ENCODE data around the gene PLCD4. TPM values are rescaled to one million over a fixed set of nuclear protein-coding genes. Genes with fewer than 3 reads are reported as not detected.

PLCD4 gene
- total RNA-seq, 1 experiment from 2014 or later = 0.42 TPM

DNA sequence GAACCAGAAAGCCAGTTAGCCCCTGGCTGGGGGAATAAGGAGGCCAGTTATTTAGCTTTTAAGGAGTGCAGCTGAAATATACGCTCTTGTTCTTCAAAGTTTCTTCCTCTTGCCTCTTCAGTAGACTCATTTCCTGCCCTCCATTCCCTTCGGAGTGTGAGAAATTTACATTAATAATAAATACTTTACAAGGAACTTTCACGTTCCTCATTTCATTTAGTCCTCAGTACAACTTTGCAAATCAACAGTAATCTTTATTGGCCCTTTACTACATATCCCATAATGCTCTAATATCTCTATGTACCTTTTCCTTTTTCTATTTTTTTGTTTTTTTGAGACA lies 15.6 kb downstream of the PLCD4 start:
- H4K5ac ChIP-seq (ENCODE audit: insufficient read length, low read depth, low read length) = no peak overlapping the region
- H3K27me3 ChIP-seq (ENCODE audit: insufficient read depth, low read length) = no peaks in the 10 kb centered on the region
- no peaks in the 10 kb centered on the region for H3K79me1 ChIP-seq (ENCODE audit: insufficient read depth, low read depth, low read length, poor library complexity, severe bottlenecking)
- H3K9ac ChIP-seq (ENCODE audit: extremely low read depth, insufficient read length, low read length) = no peak overlapping the region
- H3K9me3 ChIP-seq (ENCODE audit: control insufficient read depth, low read depth, low read length) = no peaks in the 10 kb centered on the region
- H2BK120ac ChIP-seq (ENCODE audit: low read depth, low read length, poor library complexity, severe bottlenecking) = no peak overlapping the region
- no peak overlapping the region for H3K4me3 Mint-ChIP-seq
- no peak overlapping the region for H3K27ac ChIP-seq (ENCODE audit: insufficient read length, low read depth, low read length)
- H3K23ac ChIP-seq (ENCODE audit: insufficient read length, low read depth, low read length) = no peak overlapping the region
- H3K27me3 Mint-ChIP-seq (ENCODE audit: low read depth) = no peaks in the 10 kb centered on the region; the same call in 1 of the 2 replicates
- no peaks in the 10 kb centered on the region for H4K20me1 ChIP-seq (ENCODE audit: control insufficient read depth, insufficient read depth, insufficient read length)
- WGBS (ENCODE audit: extremely low coverage, insufficient read length, low lambda C conversion rate) = no CpG with 5 or more reads among the region's 3 CpGs
- H3K9me3 Mint-ChIP-seq = no peaks in the 10 kb centered on the region; a peak in 1 of 5 replicates
- TF ChIP-seq CTCF (conservative IDR thresholded peaks at IDR 0.05) = no peak
- no peak overlapping the region for H3K14ac ChIP-seq (ENCODE audit: insufficient read depth, low read length)
- DNase-seq = no peak
- H3K4me1 Mint-ChIP-seq = no peaks in the 10 kb centered on the region
- no peaks in the 10 kb centered on the region for H3K4me1 ChIP-seq (ENCODE audit: insufficient read depth, low read length)
- no peak overlapping the region for H4K8ac ChIP-seq (replicated peaks; ENCODE audit: insufficient read length, low read depth, low read length)
- no peak overlapping the region for H2BK20ac ChIP-seq (ENCODE audit: low read depth, low read length, poor library complexity, severe bottlenecking)
- H3K4ac ChIP-seq (ENCODE audit: low read depth, low read length) = no peak overlapping the region
- no peak overlapping the region for H2AFZ ChIP-seq (ENCODE audit: low read length)
- H2BK15ac ChIP-seq (ENCODE audit: low read depth, low read length) = no peak overlapping the region
- H2AK5ac ChIP-seq (ENCODE audit: insufficient read length, low read length) = no peak overlapping the region
- no peak overlapping the region for H3K18ac ChIP-seq (ENCODE audit: insufficient read length, low read depth, low read length)
- H2BK12ac ChIP-seq (ENCODE audit: insufficient read length, low read depth, low read length) = no peak overlapping the region
- H3K23me2 ChIP-seq (ENCODE audit: insufficient read length, low read depth, low read length, poor library complexity, severe bottlenecking) = no peaks in the 10 kb centered on the region
- no peaks in the 10 kb centered on the region for H3K79me2 ChIP-seq (ENCODE audit: insufficient read depth, low read length)
- no peaks in the 10 kb centered on the region for H3K36me3 Mint-ChIP-seq (ENCODE audit: insufficient read depth in 1 of 3, low read depth in 3 of 3)
- no peak overlapping the region for H3K56ac ChIP-seq (ENCODE audit: insufficient read length, low read depth, low read length)
- H3T11ph ChIP-seq (ENCODE audit: low read length) = no peak overlapping the region
- H3K4me2 ChIP-seq (ENCODE audit: insufficient read depth, insufficient read length, low read length) = no peak overlapping the region
- no peak overlapping the region for H2BK5ac ChIP-seq (ENCODE audit: insufficient read length, low read length)
- H3K27ac Mint-ChIP-seq = no peak overlapping the region
- H4K91ac ChIP-seq (ENCODE audit: insufficient read length, low read depth, low read length) = no peak overlapping the region
